Measurements from ENCODE around the gene WNT8A. TPM values are rescaled to one million over a fixed set of nuclear protein-coding genes. Genes with fewer than 3 reads are reported as not detected.
"Not testable (repeated sequence)": the region's sequence is repeated elsewhere in the genome, so short reads cannot be mapped to it uniquely, and the experiment has no call there.

The WNT8A gene
- total RNA-seq, 1 donor from 2014 or later = not detected

DNA sequence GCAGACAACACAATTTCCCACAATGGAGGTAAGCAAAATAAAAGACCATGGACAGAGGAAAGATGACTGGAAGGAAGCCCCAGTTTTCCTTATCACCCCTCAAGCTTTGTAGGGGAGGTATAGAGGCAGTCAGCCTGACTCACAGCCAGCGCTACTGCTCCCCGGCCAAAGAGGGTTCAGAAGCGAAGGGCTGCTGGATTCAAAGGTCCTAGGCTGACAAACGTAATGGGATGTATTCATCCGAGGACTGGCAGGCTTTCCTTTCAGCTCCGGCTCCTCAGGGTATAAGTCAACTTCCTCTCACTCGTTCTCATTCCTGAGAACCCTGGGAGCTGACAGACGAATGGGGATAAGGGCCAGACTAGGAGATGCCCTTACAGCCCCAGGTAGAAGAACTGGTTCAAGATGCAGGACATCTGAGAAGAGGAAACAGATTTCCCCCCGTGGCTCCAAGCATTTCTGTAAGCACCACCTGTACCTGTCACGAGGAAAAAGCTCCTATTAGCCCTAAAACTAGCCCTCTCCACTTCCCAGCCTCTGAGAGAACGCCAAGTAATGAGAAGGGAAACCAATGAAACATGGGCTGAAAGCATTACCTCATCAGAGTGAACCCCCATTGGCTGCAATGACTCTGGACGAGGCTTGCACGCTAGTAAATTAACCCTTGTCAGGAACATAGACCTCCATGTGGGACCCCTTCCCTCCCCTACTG is 28.8 kb upstream of the WNT8A start:
- no peak for ATAC-seq
- no peaks in the 10 kb centered on the region for H3K4me1 ChIP-seq
- H3K9me3 ChIP-seq = no peaks in the 10 kb centered on the region
- H3K27me3 ChIP-seq (ENCODE audit: low read depth) = no peaks in the 10 kb centered on the region
- TF ChIP-seq, protein P1, sequence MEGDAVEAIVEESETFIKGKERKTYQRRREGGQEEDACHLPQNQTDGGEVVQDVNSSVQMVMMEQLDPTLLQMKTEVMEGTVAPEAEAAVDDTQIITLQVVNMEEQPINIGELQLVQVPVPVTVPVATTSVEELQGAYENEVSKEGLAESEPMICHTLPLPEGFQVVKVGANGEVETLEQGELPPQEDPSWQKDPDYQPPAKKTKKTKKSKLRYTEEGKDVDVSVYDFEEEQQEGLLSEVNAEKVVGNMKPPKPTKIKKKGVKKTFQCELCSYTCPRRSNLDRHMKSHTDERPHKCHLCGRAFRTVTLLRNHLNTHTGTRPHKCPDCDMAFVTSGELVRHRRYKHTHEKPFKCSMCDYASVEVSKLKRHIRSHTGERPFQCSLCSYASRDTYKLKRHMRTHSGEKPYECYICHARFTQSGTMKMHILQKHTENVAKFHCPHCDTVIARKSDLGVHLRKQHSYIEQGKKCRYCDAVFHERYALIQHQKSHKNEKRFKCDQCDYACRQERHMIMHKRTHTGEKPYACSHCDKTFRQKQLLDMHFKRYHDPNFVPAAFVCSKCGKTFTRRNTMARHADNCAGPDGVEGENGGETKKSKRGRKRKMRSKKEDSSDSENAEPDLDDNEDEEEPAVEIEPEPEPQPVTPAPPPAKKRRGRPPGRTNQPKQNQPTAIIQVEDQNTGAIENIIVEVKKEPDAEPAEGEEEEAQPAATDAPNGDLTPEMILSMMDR (IDR thresholded peaks at IDR 0.05) = no peak
- no peak for DNase-seq
- intact Hi-C loops (cut with DNase I) = no loop called here
- no peaks in the 10 kb centered on the region for H3K36me3 ChIP-seq
- H3K4me3 ChIP-seq = no peak overlapping the region
- no peak overlapping the region for H3K27ac ChIP-seq

DNA sequence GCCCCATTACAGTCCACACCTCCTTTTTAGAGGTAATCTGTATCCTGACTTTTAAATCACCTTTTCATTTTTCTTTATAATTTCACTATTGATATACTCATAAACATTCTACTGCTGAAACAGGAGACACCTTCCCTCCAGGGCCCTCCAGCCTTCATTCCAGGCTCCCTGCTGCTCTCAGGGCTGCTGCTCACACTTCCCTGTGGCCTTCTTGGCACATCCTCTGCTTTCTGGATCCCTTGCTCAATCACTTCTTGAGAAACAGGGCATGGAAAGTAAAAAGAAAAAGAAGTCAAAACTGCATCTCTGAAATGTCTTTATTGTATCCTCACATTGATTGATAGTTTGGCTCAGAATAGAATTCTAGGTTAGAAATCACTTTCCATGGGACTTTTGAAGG is 19.3 kb upstream of the WNT8A start:
- TF ChIP-seq, protein P1 (IDR thresholded peaks at IDR 0.05) = no peak
- Histone ChIP-seq H3K27me3 (ENCODE audit: low read depth) (no peaks in the 10 kb centered on the region), H3K27ac (no peak overlapping the region), H3K4me3 (no peak overlapping the region), H3K4me1 (no peaks in the 10 kb centered on the region), H3K36me3 (no peaks in the 10 kb centered on the region), H3K9me3 (no peaks in the 10 kb centered on the region)
- intact Hi-C loops (cut with DNase I) = no loop called here
- ATAC-seq (no peak), DNase-seq (no peak)

DNA sequence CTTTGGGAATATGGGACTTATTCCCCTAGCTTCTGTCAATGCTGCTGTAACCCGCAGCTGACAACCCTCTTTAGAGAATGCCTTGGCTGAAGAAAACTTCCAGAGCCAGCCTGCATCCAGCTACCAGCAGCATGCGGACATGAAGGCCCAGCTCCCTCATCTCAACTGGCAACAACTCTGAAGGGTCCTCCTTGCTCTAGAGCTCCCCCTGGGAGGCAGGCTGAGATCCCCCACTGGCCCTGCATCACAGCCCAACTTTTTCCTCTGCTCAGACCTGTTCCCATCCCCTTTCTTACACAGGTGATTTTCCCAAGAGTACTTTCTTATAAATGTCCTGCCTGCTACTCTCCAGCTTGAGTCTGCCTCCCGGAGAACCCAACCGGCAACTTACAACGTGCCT is 18.7 kb upstream of the WNT8A start:
- DNase-seq (no peak), ATAC-seq (no peak)
- Histone ChIP-seq H3K36me3 (no peaks in the 10 kb centered on the region), H3K4me1 (no peaks in the 10 kb centered on the region), H3K9me3 (no peaks in the 10 kb centered on the region), H3K4me3 (no peak overlapping the region), H3K27ac (no peak overlapping the region), H3K27me3 (ENCODE audit: low read depth) (no peaks in the 10 kb centered on the region)
- TF ChIP-seq, protein P1 (IDR thresholded peaks at IDR 0.05) = peak; percentile 11
- intact Hi-C loops (cut with DNase I) = no loop called here

DNA sequence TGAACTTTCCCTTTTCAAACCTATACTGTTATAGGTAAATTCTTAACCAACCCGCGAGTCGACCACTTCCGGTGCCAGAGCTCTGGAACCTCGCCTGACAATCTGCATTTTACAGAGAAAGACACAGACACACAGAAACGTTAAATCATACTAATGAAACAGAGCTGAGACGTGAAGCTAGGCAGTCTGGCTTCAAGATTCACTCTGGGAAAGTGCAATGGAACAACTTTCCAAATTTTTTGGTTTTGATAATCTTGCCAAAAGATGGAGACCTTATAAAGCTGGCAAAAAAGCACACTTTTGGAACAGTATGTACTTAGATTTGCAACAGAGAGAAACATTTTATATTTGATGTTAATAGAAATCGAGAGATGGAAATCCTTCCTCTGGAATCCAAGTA is 15.9 kb upstream of the WNT8A start:
- intact Hi-C loops (cut with DNase I) = no loop called here
- H3K9me3 ChIP-seq = no peaks in the 10 kb centered on the region
- H3K4me1 ChIP-seq = no peaks in the 10 kb centered on the region
- ATAC-seq (no peak), DNase-seq (no peak)
- TF ChIP-seq, protein P1 (IDR thresholded peaks at IDR 0.05) = no peak
- H3K27me3 ChIP-seq (ENCODE audit: low read depth) = no peaks in the 10 kb centered on the region
- H3K36me3 ChIP-seq = no peaks in the 10 kb centered on the region
- no peak overlapping the region for H3K27ac ChIP-seq
- H3K4me3 ChIP-seq = no peak overlapping the region

DNA sequence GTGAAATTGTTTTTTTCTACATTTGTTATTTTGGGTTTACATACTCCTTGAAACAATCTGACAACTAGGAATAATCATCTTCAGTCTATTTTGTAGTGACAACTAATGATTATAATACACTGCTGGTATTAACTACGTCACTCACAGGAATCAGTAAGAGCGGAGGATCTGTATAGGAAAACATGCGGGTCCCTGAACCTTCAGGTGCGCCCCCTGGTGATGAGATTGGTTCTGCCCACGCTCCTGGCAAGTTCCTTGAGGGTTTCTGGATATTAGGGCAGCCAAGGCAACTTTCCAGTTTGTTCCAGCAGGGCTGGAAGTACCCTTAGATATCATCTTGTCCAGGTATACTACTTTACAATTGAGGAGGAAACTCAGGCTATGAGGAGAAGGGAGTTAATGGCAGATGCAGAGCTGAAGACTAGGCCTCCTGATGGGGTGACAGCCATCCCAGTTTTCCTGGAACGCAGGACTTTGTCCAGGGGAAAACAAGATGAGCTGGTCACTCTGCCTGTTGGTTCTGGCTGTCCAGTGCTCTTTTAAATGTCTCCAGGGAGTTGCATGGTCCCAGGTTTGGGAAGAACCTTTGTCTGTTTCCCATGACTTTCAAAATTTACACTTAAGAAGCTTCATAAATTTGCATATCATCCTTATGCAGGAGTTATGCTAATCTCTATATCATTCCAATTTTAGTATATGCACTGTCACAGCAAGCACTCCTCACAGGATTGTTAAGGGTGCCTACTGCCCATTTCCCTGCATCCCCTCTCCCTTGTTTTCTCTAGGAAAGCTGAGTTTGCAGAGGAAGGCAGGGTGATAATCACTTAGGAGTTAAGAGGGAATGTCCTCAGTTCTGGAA is 14.9 kb upstream of the WNT8A start:
- Histone ChIP-seq H3K9me3 (no peaks in the 10 kb centered on the region), H3K4me1 (no peaks in the 10 kb centered on the region), H3K27ac (no peak overlapping the region), H3K27me3 (ENCODE audit: low read depth) (no peaks in the 10 kb centered on the region), H3K4me3 (no peak overlapping the region), H3K36me3 (no peaks in the 10 kb centered on the region)
- ATAC-seq (peak; percentile 90 to 91), DNase-seq (peak; percentile 79)
- intact Hi-C loops (cut with DNase I) = no loop called here
- TF ChIP-seq, protein P1 (IDR thresholded peaks at IDR 0.05) = peak; percentile 81

DNA sequence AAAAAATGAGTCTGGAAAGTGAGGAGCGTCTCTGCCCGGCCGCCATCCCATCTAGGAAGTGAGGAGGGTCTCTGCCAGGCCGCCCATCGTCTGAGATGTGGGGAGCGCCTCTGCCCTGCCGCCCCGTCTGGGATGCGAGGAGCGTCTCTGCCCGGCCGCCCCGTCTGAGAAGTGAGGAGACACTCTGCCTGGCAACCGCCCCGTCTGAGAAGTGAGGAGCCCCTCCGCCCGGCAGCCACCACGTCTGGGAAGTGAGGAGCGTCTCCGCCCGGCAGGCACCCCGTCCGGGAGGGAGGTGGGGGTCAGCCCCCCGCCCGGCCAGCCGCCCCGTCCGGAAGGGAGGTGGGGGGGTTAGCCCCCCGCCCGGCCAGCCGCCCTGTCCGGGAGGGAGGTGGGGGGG is 13.8 kb upstream of the WNT8A start:
- intact Hi-C loops (cut with DNase I); DNase-seq: not testable (repeated sequence)

More for the DNA sequence above, 13.8 kb upstream of the WNT8A start:
- not testable (repeated sequence) for H3K36me3 ChIP-seq; ATAC-seq; H3K4me3 ChIP-seq; H3K27ac ChIP-seq; H3K4me1 ChIP-seq; H3K9me3 ChIP-seq; H3K27me3 ChIP-seq (ENCODE audit: low read depth)

Measured in lower lobe of right lung (tissue), 2 donors.